HepG2 (cell line): ENCODE measurements around the gene MARK2. TPM values are rescaled to one million over a fixed set of nuclear protein-coding genes. Genes with fewer than 3 reads are reported as not detected.

Source experiments
- ETV5 ChIP-seq: IDR thresholded peaks from 2 replicates; pipeline ENCODE4 v1.6.1; 2018; ENCODE audit warnings: missing biosample characterization, missing genetic modification reagents, inconsistent platforms, borderline replicate concordance
- HOXA9 ChIP-seq: sonication (generic); formaldehyde crosslinking; IDR thresholded peaks from 2 replicates; pipeline ENCODE4 v1.8.1; 2022; ENCODE audit warnings: missing genetic modification reagents, mild to moderate bottlenecking, moderate library complexity, borderline replicate concordance
- ISL2 ChIP-seq: sonication (generic); formaldehyde crosslinking; IDR thresholded peaks from 2 replicates; pipeline ENCODE4 v1.5.0; 2020; ENCODE audit warnings: missing genetic modification reagents
- KDM5B ChIP-seq: sonication (generic); formaldehyde crosslinking; IDR thresholded peaks from 2 replicates; pipeline ENCODE4 v1.4.0; 2020; ENCODE audit warnings: missing genetic modification reagents, mild to moderate bottlenecking, borderline replicate concordance
- MIER2 ChIP-seq: IDR thresholded peaks from 2 replicates; pipeline ENCODE4 v1.6.1; 2016; ENCODE audit warnings: missing biosample characterization, missing genetic modification reagents
- MIER3 ChIP-seq: IDR thresholded peaks from 2 replicates; pipeline ENCODE4 v1.6.1; 2016; ENCODE audit warnings: missing compliant biosample characterization, borderline replicate concordance
- MZF1 ChIP-seq: sonication (generic); formaldehyde crosslinking; IDR thresholded peaks from 2 replicates; pipeline ENCODE4 v1.8.1; 2023; ENCODE audit warnings: mild to moderate bottlenecking, missing genetic modification reagents, borderline replicate concordance
- NFYB ChIP-seq: sonication (generic); formaldehyde crosslinking; IDR thresholded peaks from 2 replicates; pipeline ENCODE4 v1.4.0; 2020; ENCODE audit warnings: missing genetic modification reagents
- NKX3-1 ChIP-seq: sonication (generic); formaldehyde crosslinking; IDR thresholded peaks from 2 replicates; pipeline ENCODE4 v1.5.0; 2020; ENCODE audit warnings: missing genetic modification reagents
- PAF1 ChIP-seq: IDR thresholded peaks from 2 replicates; pipeline ENCODE4 v1.6.1; 2016; ENCODE audit warnings: missing genetic modification reagents, missing compliant biosample characterization
- POLR2AphosphoS5 ChIP-seq: IDR thresholded peaks from 2 replicates; pipeline ENCODE4 v1.6.1; 2012; ENCODE audit warnings: low read depth, low read length
- PTBP1 ChIP-seq: fragments of 200-400 bp; formaldehyde crosslinking; IDR thresholded peaks from 2 replicates; pipeline ENCODE4 v1.6.1; 2018; ENCODE audit warnings: low read length, low read depth; ENCODE audit not compliant: poor library complexity, severe bottlenecking
- TARDBP ChIP-seq: sonication (generic); formaldehyde crosslinking; IDR thresholded peaks from 2 replicates; pipeline ENCODE4 v1.8.0; 2022; ENCODE audit warnings: mild to moderate bottlenecking, missing genetic modification reagents
- ZC3H13 ChIP-seq: sonication (generic); formaldehyde crosslinking; IDR thresholded peaks from 2 replicates; pipeline ENCODE4 v1.8.1; 2023; ENCODE audit warnings: mild to moderate bottlenecking, missing genetic modification reagents, moderate library complexity
- ZFX ChIP-seq: sonication (generic); formaldehyde crosslinking; IDR thresholded peaks from 2 replicates; pipeline ENCODE4 v1.4.0; 2020; ENCODE audit warnings: mild to moderate bottlenecking, low read depth, missing genetic modification reagents, moderate library complexity
- ZFY ChIP-seq: sonication (generic); formaldehyde crosslinking; IDR thresholded peaks from 2 replicates; pipeline ENCODE4 v1.4.0; 2020; ENCODE audit warnings: missing genetic modification reagents
- ZNF230 ChIP-seq: sonication (generic); formaldehyde crosslinking; IDR thresholded peaks from 2 replicates; pipeline ENCODE4 v1.4.0; 2020; ENCODE audit warnings: mild to moderate bottlenecking, missing genetic modification reagents
- ZNF510 ChIP-seq: sonication (generic); formaldehyde crosslinking; IDR thresholded peaks from 2 replicates; pipeline ENCODE4 v1.4.0; 2020; ENCODE audit warnings: low read depth, mild to moderate bottlenecking, missing genetic modification reagents
- ZNF558 ChIP-seq: sonication (generic); formaldehyde crosslinking; IDR thresholded peaks from 2 replicates; pipeline ENCODE4 v1.9.0; 2022; ENCODE audit warnings: mild to moderate bottlenecking, missing genetic modification reagents, borderline replicate concordance
- ZNF660 ChIP-seq: sonication (generic); formaldehyde crosslinking; IDR thresholded peaks from 2 replicates; pipeline ENCODE4 v1.5.1; 2020; ENCODE audit warnings: mild to moderate bottlenecking, low read depth, missing genetic modification reagents, borderline replicate concordance
- ZNF709 ChIP-seq: sonication (generic); formaldehyde crosslinking; IDR thresholded peaks from 2 replicates; pipeline ENCODE4 v1.5.0; 2020; ENCODE audit warnings: mild to moderate bottlenecking, missing genetic modification reagents
- ZNF776 ChIP-seq: sonication (generic); formaldehyde crosslinking; IDR thresholded peaks from 2 replicates; pipeline ENCODE4 v1.4.0; 2020; ENCODE audit warnings: mild to moderate bottlenecking, missing genetic modification reagents
- ZNF878 ChIP-seq: sonication (generic); formaldehyde crosslinking; IDR thresholded peaks from 2 replicates; pipeline ENCODE4 v1.8.1; 2023; ENCODE audit warnings: mild to moderate bottlenecking, missing genetic modification reagents, moderate library complexity
- polyA plus RNA-seq, 8 experiments: library from polyadenylated mRNA; depleted of rRNA in 3 of 8; stranded (reverse) in 7 of 8; unstranded in 1 of 8; fragments of >200 nt; fragmentation: Illumina TruSeq in 4 of 8; extraction: Trizol in 4 of 8; gene quantifications; 2 replicates each; pipeline versions ENCODE4 v1.2.1 to v1.2.3, GENCODE V29; 2011 to 2016; ENCODE audit warnings: low read depth in 4 of 8, missing spikeins in 1 of 8, mixed read lengths in 1 of 8; ENCODE audit not compliant: insufficient read depth in 1 of 8
- total RNA-seq, 5 experiments: library from RNA; depleted of rRNA; stranded (reverse); fragments of >200 nt; fragmentation: Illumina TruSeq; extraction: Trizol; gene quantifications; 2 replicates each; pipeline ENCODE4 v1.2.3, GENCODE V29; 2016; ENCODE audit warnings: low read depth in 1 of 5
- TF ChIP-seq, protein P1 (sequence below): sonication (generic); formaldehyde crosslinking; IDR thresholded peaks from 2 replicates; pipeline ENCODE4 v1.4.0; 2020; ENCODE audit warnings: missing genetic modification reagents

The MARK2 gene
- total and polyA plus RNA-seq, 2 of the 13 experiments (the other 11 are each of a cell fraction or from before 2014, with no cell fraction given), result 13.5 to 13.9 TPM

DNA sequence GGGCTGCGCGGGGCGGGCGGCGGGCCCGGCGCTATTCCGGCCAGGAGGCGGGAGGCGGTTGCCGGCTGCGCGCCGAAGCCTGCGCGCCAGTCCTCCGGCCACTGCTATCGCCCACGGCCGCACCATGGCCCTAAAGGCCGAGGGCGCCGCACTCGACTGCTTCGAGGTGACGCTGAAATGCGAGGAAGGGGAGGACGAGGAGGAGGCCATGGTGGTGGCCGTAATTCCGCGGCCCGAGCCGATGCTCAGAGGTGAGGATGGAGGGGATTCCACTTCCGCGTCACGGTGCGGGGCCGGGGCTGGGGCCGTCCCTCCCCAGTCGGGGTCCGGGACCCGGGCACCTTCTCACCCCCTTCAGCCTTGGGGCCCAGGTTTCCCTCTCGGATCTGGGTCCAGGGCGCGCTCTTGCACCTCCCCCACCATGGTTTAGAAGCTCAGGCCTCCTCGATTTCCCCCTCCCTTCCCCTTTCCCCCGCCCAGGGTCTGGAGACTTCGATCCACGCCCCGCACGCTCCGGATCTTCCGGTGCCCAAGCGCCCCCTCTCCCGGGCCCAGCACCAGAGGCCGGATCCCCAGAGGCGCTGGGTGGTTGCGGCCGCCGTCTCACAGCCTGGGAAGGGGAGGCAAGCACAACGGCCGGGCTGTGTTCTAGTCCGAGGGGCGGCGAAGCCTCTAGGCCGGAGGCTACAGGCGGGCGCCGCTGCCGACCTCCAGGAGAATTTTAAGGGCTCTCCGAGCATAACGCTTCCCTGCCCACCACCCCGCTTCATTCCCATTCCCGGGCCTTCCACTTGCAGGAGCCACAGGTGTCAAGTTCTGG is 25.1 kb upstream of the MARK2 start (continued):
- TF ChIP-seq NKX3-1 (CRISPR knock-in tag), result 0 out of 2 replicates have a peak, but pooled peaks have one; percentile 12
- no peak for TF ChIP-seq ZNF558 (CRISPR knock-in tag)
- TF ChIP-seq ZNF660 (CRISPR knock-in tag), result no peak
- TF ChIP-seq PAF1 (CRISPR knock-in tag), result no peak
- peak; percentile 66; the same call in 1 of the 2 replicates for TF ChIP-seq ZNF776
- no peak for TF ChIP-seq MIER2 (CRISPR knock-in tag)
- 0 out of 2 replicates have a peak, but pooled peaks have one; percentile 8 for TF ChIP-seq HOXA9 (CRISPR knock-in tag)
- peak; percentile 11; the same call in 1 of the 2 replicates for TF ChIP-seq KDM5B (CRISPR knock-in tag)
- 0 out of 2 replicates have a peak, but pooled peaks have one; percentile 78 for TF ChIP-seq ZNF510 (CRISPR knock-in tag)
- TF ChIP-seq MIER3, result peak; percentile 44; the same call in 1 of the 2 replicates
- TF ChIP-seq ZFX, result peak; percentile 80
- TF ChIP-seq ZNF878, result no peak
- peak; percentile 65 for TF ChIP-seq ETV5 (CRISPR knock-in tag)
- TF ChIP-seq ISL2 (CRISPR knock-in tag), result no peak
- TF ChIP-seq NFYB (CRISPR knock-in tag), result 0 out of 2 replicates have a peak, but pooled peaks have one; percentile 4
- peak; percentile 49 for TF ChIP-seq TARDBP (CRISPR knock-in tag)
- 0 out of 2 replicates have a peak, but pooled peaks have one; percentile 19 for TF ChIP-seq ZNF230 (CRISPR knock-in tag)
- TF ChIP-seq ZNF709 (CRISPR knock-in tag), result peak; percentile 13; the same call in 1 of the 2 replicates
- 0 out of 2 replicates have a peak, but pooled peaks have one; percentile 38 for TF ChIP-seq ZC3H13
- peak; percentile 72 for TF ChIP-seq ZFY (CRISPR knock-in tag)
- TF ChIP-seq POLR2AphosphoS5, result no peak
- TF ChIP-seq PTBP1, result peak; percentile 51
- TF ChIP-seq MZF1 (CRISPR knock-in tag), result 0 out of 2 replicates have a peak, but pooled peaks have one; percentile 39
- TF ChIP-seq, protein P1, sequence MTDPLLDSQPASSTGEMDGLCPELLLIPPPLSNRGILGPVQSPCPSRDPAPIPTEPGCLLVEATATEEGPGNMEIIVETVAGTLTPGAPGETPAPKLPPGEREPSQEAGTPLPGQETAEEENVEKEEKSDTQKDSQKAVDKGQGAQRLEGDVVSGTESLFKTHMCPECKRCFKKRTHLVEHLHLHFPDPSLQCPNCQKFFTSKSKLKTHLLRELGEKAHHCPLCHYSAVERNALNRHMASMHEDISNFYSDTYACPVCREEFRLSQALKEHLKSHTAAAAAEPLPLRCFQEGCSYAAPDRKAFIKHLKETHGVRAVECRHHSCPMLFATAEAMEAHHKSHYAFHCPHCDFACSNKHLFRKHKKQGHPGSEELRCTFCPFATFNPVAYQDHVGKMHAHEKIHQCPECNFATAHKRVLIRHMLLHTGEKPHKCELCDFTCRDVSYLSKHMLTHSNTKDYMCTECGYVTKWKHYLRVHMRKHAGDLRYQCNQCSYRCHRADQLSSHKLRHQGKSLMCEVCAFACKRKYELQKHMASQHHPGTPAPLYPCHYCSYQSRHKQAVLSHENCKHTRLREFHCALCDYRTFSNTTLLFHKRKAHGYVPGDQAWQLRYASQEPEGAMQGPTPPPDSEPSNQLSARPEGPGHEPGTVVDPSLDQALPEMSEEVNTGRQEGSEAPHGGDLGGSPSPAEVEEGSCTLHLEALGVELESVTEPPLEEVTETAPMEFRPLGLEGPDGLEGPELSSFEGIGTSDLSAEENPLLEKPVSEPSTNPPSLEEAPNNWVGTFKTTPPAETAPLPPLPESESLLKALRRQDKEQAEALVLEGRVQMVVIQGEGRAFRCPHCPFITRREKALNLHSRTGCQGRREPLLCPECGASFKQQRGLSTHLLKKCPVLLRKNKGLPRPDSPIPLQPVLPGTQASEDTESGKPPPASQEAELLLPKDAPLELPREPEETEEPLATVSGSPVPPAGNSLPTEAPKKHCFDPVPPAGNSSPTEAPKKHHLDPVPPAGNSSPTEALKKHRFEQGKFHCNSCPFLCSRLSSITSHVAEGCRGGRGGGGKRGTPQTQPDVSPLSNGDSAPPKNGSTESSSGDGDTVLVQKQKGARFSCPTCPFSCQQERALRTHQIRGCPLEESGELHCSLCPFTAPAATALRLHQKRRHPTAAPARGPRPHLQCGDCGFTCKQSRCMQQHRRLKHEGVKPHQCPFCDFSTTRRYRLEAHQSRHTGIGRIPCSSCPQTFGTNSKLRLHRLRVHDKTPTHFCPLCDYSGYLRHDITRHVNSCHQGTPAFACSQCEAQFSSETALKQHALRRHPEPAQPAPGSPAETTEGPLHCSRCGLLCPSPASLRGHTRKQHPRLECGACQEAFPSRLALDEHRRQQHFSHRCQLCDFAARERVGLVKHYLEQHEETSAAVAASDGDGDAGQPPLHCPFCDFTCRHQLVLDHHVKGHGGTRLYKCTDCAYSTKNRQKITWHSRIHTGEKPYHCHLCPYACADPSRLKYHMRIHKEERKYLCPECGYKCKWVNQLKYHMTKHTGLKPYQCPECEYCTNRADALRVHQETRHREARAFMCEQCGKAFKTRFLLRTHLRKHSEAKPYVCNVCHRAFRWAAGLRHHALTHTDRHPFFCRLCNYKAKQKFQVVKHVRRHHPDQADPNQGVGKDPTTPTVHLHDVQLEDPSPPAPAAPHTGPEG (CRISPR knock-in tag), result 0 out of 2 replicates have a peak, but pooled peaks have one; percentile 13
